GF-D8 (cell line): ENCODE data around the gene UBE2E2.

ENCODE experiments used
- DNase-seq: peaks from one replicate; lab custom pipeline; 2025; lab: John Stamatoyannopoulos, UW

The UBE2E2 gene

GRCh38 chr3:23241256-23241655, 38.1 kb downstream of the UBE2E2 start:
- DNase-seq, result no peak

GRCh38 chr3:23242106-23242505, 39.0 kb downstream of the UBE2E2 start:
- DNase-seq, result no peak

GRCh38 chr3:23244324-23245041, 41.4 kb downstream of the UBE2E2 start:
- no peak for DNase-seq

GRCh38 chr3:23246651-23247050, 43.5 kb downstream of the UBE2E2 start:
- DNase-seq, result no peak

- DNase-seq, result no peak
Measured at GRCh38 chr3:23248594-23249131, 45.5 kb downstream of the UBE2E2 start.

GRCh38 chr3:23249961-23250360, 46.8 kb downstream of the UBE2E2 start:
- DNase-seq, result no peak

GRCh38 chr3:23252122-23252521, 49.0 kb downstream of the UBE2E2 start:
- DNase-seq, result no peak

GRCh38 chr3:23253214-23253613, 50.1 kb downstream of the UBE2E2 start:
- no peak for DNase-seq

GRCh38 chr3:23254282-23254681, 51.2 kb downstream of the UBE2E2 start:
- DNase-seq, result no peak

GRCh38 chr3:23254835-23255234, 51.7 kb downstream of the UBE2E2 start:
- DNase-seq, result no peak

- no peak for DNase-seq
Measured at GRCh38 chr3:23256741-23257435, 53.8 kb downstream of the UBE2E2 start.

- no peak for DNase-seq
Measured at GRCh38 chr3:23258110-23258509, 55.0 kb downstream of the UBE2E2 start.

- DNase-seq, result no peak
Measured at GRCh38 chr3:23259515-23259914, 56.4 kb downstream of the UBE2E2 start.

- DNase-seq, result no peak
Measured at GRCh38 chr3:23262766-23263165, 59.6 kb downstream of the UBE2E2 start.

- no peak for DNase-seq
Measured at GRCh38 chr3:23263796-23264195, 60.7 kb downstream of the UBE2E2 start.

GRCh38 chr3:23264413-23264812, 61.3 kb downstream of the UBE2E2 start:
- DNase-seq, result no peak

- DNase-seq, result no peak
Measured at GRCh38 chr3:23270423-23270822, 67.3 kb downstream of the UBE2E2 start.

GRCh38 chr3:23271876-23272741, 69.0 kb downstream of the UBE2E2 start:
- no peak for DNase-seq

- DNase-seq, result no peak
Measured at GRCh38 chr3:23272820-23273219, 69.7 kb downstream of the UBE2E2 start.

GRCh38 chr3:23275061-23275460, 71.9 kb downstream of the UBE2E2 start:
- DNase-seq, result no peak

GRCh38 chr3:23275814-23276213, 72.7 kb downstream of the UBE2E2 start:
- DNase-seq, result no peak

- DNase-seq, result no peak
Measured at GRCh38 chr3:23276913-23277658, 74.0 kb downstream of the UBE2E2 start.
